B cell (primary cell): ENCODE results near the gene S100G. TPM values are rescaled to one million over a fixed set of nuclear protein-coding genes. Genes with fewer than 3 reads are reported as not detected.

Experiments used
- ATAC-seq: fragments of 200-7000 bp; cut with Tn5 transposase; one replicate; pipeline ENCODE4 v1.10.0; 2021; ENCODE audit warnings: low read depth, mild to moderate bottlenecking, moderate number of reproducible peaks, moderate library complexity
- CTCF ChIA-PET: fragments of 350-600 bp; sonication (Branson Sonifier 250); formaldehyde crosslinking; loops from one replicate; lab custom pipeline; 2021; ENCODE audit warnings: antibody characterized with exemption, inconsistent platforms; lab: Charles Lee
- POLR2A ChIA-PET: fragments of 350-600 bp; sonication (Branson Sonifier 250); formaldehyde crosslinking; loops from one replicate; lab custom pipeline; 2021; ENCODE audit warnings: antibody characterized with exemption; lab: Charles Lee
- DNase-seq: peaks from one replicate; pipeline ENCODE4 v3.0.0; 2013
- H2AFZ ChIP-seq: 2 replicates; pipeline ENCODE4 v1.6.1; 2012; ENCODE audit warnings: mild to moderate bottlenecking, low read depth, low read length; ENCODE audit not compliant: insufficient read depth, poor library complexity, severe bottlenecking
- H3K27ac ChIP-seq, 2 donors: 1 replicate in 1 of 2; 2 replicates in 1 of 2; pipeline ENCODE4 v1.5.1; 2012 to 2013; ENCODE audit warnings: low read length in 2 of 2, mild to moderate bottlenecking in 2 of 2, moderate library complexity in 1 of 2
- H3K27me3 ChIP-seq, 4 experiments: fragments of 200-600 bp in 1 of 4; sonication (generic) in 1 of 4; replicated peaks in 1 of 4; 1 replicate in 2 of 4; 2 replicates in 2 of 4; pipeline versions ENCODE4 v1.6.1 to v1.7.0; 2013 to 2016; ENCODE audit warnings: low read length in 3 of 4, mild to moderate bottlenecking in 2 of 4, mixed read lengths in 1 of 4, moderate library complexity in 1 of 4; ENCODE audit not compliant: insufficient read depth in 4 of 4, control insufficient read depth in 3 of 4; ENCODE audit errors: control extremely low read depth in 1 of 4
- H3K36me3 ChIP-seq, 2 experiments: replicated peaks in 1 of 2; 1 replicate in 1 of 2; 2 replicates in 1 of 2; pipeline versions ENCODE4 v1.6.1 to v1.7.1; 2013; ENCODE audit warnings: low read length in 1 of 2; ENCODE audit not compliant: insufficient read depth in 2 of 2, control insufficient read depth in 1 of 2; ENCODE audit errors: control extremely low read depth in 1 of 2, extremely low read depth in 1 of 2
- H3K4me1 ChIP-seq, 2 donors: fragments of 200-600 bp in 1 of 2; sonication (generic) in 1 of 2; 1 replicate in 1 of 2; 2 replicates in 1 of 2; pipeline versions ENCODE4 v1.5.1 to v1.6.1; 2013 to 2017; ENCODE audit warnings: low read length in 2 of 2; ENCODE audit not compliant: control insufficient read depth in 2 of 2, insufficient read depth in 2 of 2
- H3K4me2 ChIP-seq: replicated peaks from 2 replicates; pipeline ENCODE3; 2012; ENCODE audit warnings: mild to moderate bottlenecking, low read depth, low read length; ENCODE audit not compliant: poor library complexity, severe bottlenecking
- H3K4me3 ChIP-seq, 5 experiments: fragments of 200-600 bp in 1 of 5; sonication (generic) in 1 of 5; 1 replicate in 3 of 5; 2 replicates in 2 of 5; pipeline versions ENCODE4 v1.5.1 to v1.7.0; 2011 to 2016; ENCODE audit warnings: low read length in 4 of 5, mild to moderate bottlenecking in 4 of 5, low read depth in 2 of 5, control low read depth in 1 of 5, moderate library complexity in 1 of 5; ENCODE audit not compliant: insufficient read depth in 1 of 5; ENCODE audit errors: control extremely low read depth in 1 of 5, extremely low read depth in 1 of 5
- H3K79me2 ChIP-seq: fragments of 200-600 bp; sonication (generic); one replicate; pipeline ENCODE4 v1.6.0; 2016; ENCODE audit warnings: low read length; ENCODE audit not compliant: control insufficient read depth, insufficient read depth
- H3K9ac ChIP-seq: fragments of 200-600 bp; sonication (generic); 2 replicates; pipeline ENCODE4 v1.6.1; 2017; ENCODE audit warnings: mild to moderate bottlenecking, low read length, moderate library complexity
- H3K9me3 ChIP-seq, 3 donors: one replicate each; pipeline versions ENCODE4 v1.6.1 to v1.7.1; 2013; ENCODE audit warnings: low read length in 2 of 3; ENCODE audit not compliant: control insufficient read depth in 2 of 3, insufficient read depth in 1 of 3; ENCODE audit errors: control extremely low read depth in 1 of 3
- H4K20me1 ChIP-seq: 2 replicates; pipeline ENCODE4 v1.6.0; 2012; ENCODE audit warnings: mild to moderate bottlenecking, low read length; ENCODE audit not compliant: insufficient read depth, control insufficient read depth, poor library complexity, severe bottlenecking
- H3K27ac Mint-ChIP-seq: one replicate; pipeline ENCODE4 v1.8.0; 2021; ENCODE audit warnings: mixed read lengths
- H3K27me3 Mint-ChIP-seq: one replicate; pipeline ENCODE4 v1.8.0; 2021; ENCODE audit warnings: mixed read lengths
- H3K4me1 Mint-ChIP-seq: one replicate; pipeline ENCODE4 v1.8.0; 2021; ENCODE audit warnings: mixed read lengths
- H3K4me3 Mint-ChIP-seq: one replicate; pipeline ENCODE4 v1.8.0; 2021; ENCODE audit warnings: mixed read lengths
- H3K9me3 Mint-ChIP-seq: one replicate; pipeline ENCODE4 v1.8.0; 2022; ENCODE audit warnings: mixed read lengths; ENCODE audit not compliant: insufficient read depth
- CTCF ChIP-seq: fragments of 200-600 bp; IDR thresholded peaks from one replicate; pipeline ENCODE4 v1.8.0; 2022; ENCODE audit warnings: antibody characterized with exemption, mild to moderate bottlenecking
- EZH2 ChIP-seq: IDR thresholded peaks from 2 replicates; pipeline ENCODE4 v1.6.1; 2012; ENCODE audit warnings: borderline replicate concordance, low read depth, mild to moderate bottlenecking, moderate library complexity, low read length; ENCODE audit not compliant: insufficient read depth, poor library complexity, severe bottlenecking
- WGBS: methylation state at CpG from one replicate; pipeline ENCODE4 v1.1.5; 2013; ENCODE audit warnings: missing lambda C conversion rate; ENCODE audit not compliant: insufficient coverage; 5-methylcytosine and 5-hydroxymethylcytosine counted together
- intact Hi-C: fragments of 100-400 bp; cut with micrococcal nuclease; formaldehyde crosslinking; loops from one replicate; pipeline ENCODE4 v1.10.0; 2022
- polyA plus RNA-seq: library from polyadenylated mRNA; depleted of rRNA; stranded (reverse); fragments of >200 nt; gene quantifications from 2 replicates; pipeline ENCODE4 v1.2.3, GENCODE V29; 2012
- total RNA-seq, 2 donors: library from RNA; stranded (reverse); fragments of 120-200 nt in 1 of 2; gene quantifications; 1 replicate in 1 of 2; 2 replicates in 1 of 2; pipeline versions ENCODE4 v1.2.3 to v1.2.4, GENCODE V29; 2013 to 2022

Gene S100G
- total and polyA plus RNA-seq, 2 donors (not counting 1 experiment from before 2014, with no cell fraction given), result not detected

- Mint-ChIP-seq H3K27me3 (no peaks in the 10 kb centered on the region), H3K27ac (no peak overlapping the region), H3K4me3 (no peak overlapping the region), H3K4me1 (peaks cover 3% of the 10 kb centered on the region), H3K9me3 (no peaks in the 10 kb centered on the region)
- Histone ChIP-seq H3K4me3 (no peak overlapping the region), H3K9me3 (no peaks in the 10 kb centered on the region), H3K27me3 (no peaks in the 10 kb centered on the region), H3K9ac (no peak overlapping the region), H4K20me1 (no peaks in the 10 kb centered on the region), H3K79me2 (no peaks in the 10 kb centered on the region), H3K4me1 (no peaks in the 10 kb centered on the region), H2AFZ (no peak overlapping the region), H3K4me2 (no peak overlapping the region), H3K27ac (no peak overlapping the region), H3K36me3 (no peaks in the 10 kb centered on the region)
- no peak for DNase-seq
- ChIA-PET CTCF (no interaction called here), POLR2A (no interaction called here)
- ATAC-seq, result no peak
- TF ChIP-seq CTCF (no peak), EZH2 (no peak)
- intact Hi-C loops, result no loop called here
- WGBS, result no CpG with 5 or more reads among the region's 4 CpGs
These were observed 46.1 kb upstream of the S100G start for GRCh38 chrX:16603822-16604221.

- no peak overlapping the region for H3K4me3 Mint-ChIP-seq
- H3K27ac ChIP-seq, result no peak overlapping the region
These were observed 45.6 kb upstream of the S100G start for GRCh38 chrX:16604337-16604736.

More at GRCh38 chrX:16604337-16604736, 45.6 kb upstream of the S100G start:
- no peak overlapping the region for H3K4me3 ChIP-seq
- TF ChIP-seq CTCF, result no peak
- no peak for TF ChIP-seq EZH2
- no peak overlapping the region for H2AFZ ChIP-seq
- ChIA-PET POLR2A (no interaction called here), CTCF (no interaction called here)
- H3K27me3 ChIP-seq, result no peaks in the 10 kb centered on the region
- no peak for ATAC-seq
- WGBS, result no CpG with 5 or more reads among the region's 2 CpGs
- no peak for DNase-seq
- H3K9ac ChIP-seq, result no peak overlapping the region
- intact Hi-C loops, result no loop called here
- H4K20me1 ChIP-seq, result no peaks in the 10 kb centered on the region
- peaks cover 3% of the 10 kb centered on the region for H3K4me1 Mint-ChIP-seq
- no peaks in the 10 kb centered on the region for H3K4me1 ChIP-seq
- H3K79me2 ChIP-seq, result no peaks in the 10 kb centered on the region
- H3K27ac Mint-ChIP-seq, result no peak overlapping the region
- no peaks in the 10 kb centered on the region for H3K36me3 ChIP-seq
- no peaks in the 10 kb centered on the region for H3K27me3 Mint-ChIP-seq
- no peaks in the 10 kb centered on the region for H3K9me3 Mint-ChIP-seq
- no peak overlapping the region for H3K4me2 ChIP-seq
- H3K9me3 ChIP-seq, result no peaks in the 10 kb centered on the region
